K562 (cell line): Measurements from ENCODE around the gene LRMDA. TPM values are rescaled to one million over a fixed set of nuclear protein-coding genes. Genes with fewer than 3 reads are reported as not detected.

ENCODE experiments used
- ATAC-seq: fragments of 200-7000 bp; cut with Tn5 transposase; 3 replicates; pipeline ENCODE4 v1.9.1; 2020; ENCODE audit warnings: moderate library complexity
- BruUV-seq: library from RNA; stranded (reverse); fragments of 400-500 nt; replicated peaks from 2 replicates; lab custom pipeline; 2021; lab: Mats Ljungman, UMichigan
- CTCF ChIA-PET: fragments of 300-600 bp; formaldehyde crosslinking; extraction: SDS; loops from one replicate; lab custom pipeline; 2021; ENCODE audit warnings: low intra/inter-chr PET ratio; lab: Yijun Ruan, JAX
- POLR2A ChIA-PET: fragments of 300-600, 350-650 bp; sonication (Branson Sonifier 250); formaldehyde crosslinking; extraction: SDS; loops from one replicate; lab custom pipeline; 2021; ENCODE audit warnings: antibody characterized with exemption, inconsistent platforms; lab: Yijun Ruan, JAX
- DNase-seq, 4 experiments: peaks; one replicate each; pipeline versions ENCODE4 v3.0.0 to v3.0.0-alpha.2; 2011 to 2018; ENCODE audit warnings: low spot score in 3 of 4, mixed read lengths in 3 of 4; ENCODE audit errors: extremely low read depth in 1 of 4
- FAIRE-seq: peaks from 2 replicates; lab custom pipeline; 2011; peaks lifted over from hg19 to GRCh38; lab: Jason Lieb, UNC
- H2AFZ ChIP-seq: 2 replicates; pipeline ENCODE4 v1.6.0; 2011; ENCODE audit warnings: low read depth, low read length, control low read depth, inconsistent platforms
- H3K27ac ChIP-seq: fragments of 200-600 bp; 3 replicates; pipeline ENCODE4 v1.8.0; 2011; ENCODE audit warnings: low read depth, mild to moderate bottlenecking, control low read depth, inconsistent platforms, low read length, moderate library complexity, mixed read lengths; ENCODE audit errors: extremely low read depth
- H3K27me3 ChIP-seq, 2 experiments: fragments of 300-600 bp in 1 of 2; 2 replicates in 1 of 2; 3 replicates in 1 of 2; pipeline versions ENCODE4 v1.6.0 to v1.8.0; 2011; ENCODE audit warnings: inconsistent platforms in 2 of 2, low read length in 2 of 2, mild to moderate bottlenecking in 1 of 2, mixed read lengths in 1 of 2, moderate library complexity in 1 of 2; ENCODE audit not compliant: control insufficient read depth in 2 of 2, insufficient read depth in 2 of 2
- H3K36me3 ChIP-seq: fragments of 300-600 bp; 3 replicates; pipeline ENCODE4 v1.8.0; 2011; ENCODE audit warnings: mild to moderate bottlenecking, low read length, inconsistent platforms; ENCODE audit not compliant: control insufficient read depth, insufficient read depth
- H3K4me1 ChIP-seq, 2 experiments: fragments of 200-600 bp in 1 of 2; replicated peaks in 1 of 2; 2 replicates in 1 of 2; 3 replicates in 1 of 2; pipeline versions ENCODE4 v1.5.1 to v1.8.0; 2011; ENCODE audit warnings: inconsistent platforms in 2 of 2, low read length in 2 of 2, mild to moderate bottlenecking in 1 of 2, mixed read lengths in 1 of 2, moderate library complexity in 1 of 2; ENCODE audit not compliant: control insufficient read depth in 2 of 2, insufficient read depth in 2 of 2
- H3K4me2 ChIP-seq: 2 replicates; pipeline ENCODE4 v1.6.1; 2011; ENCODE audit warnings: low read length, control low read depth, inconsistent platforms, mixed read lengths; ENCODE audit not compliant: insufficient read depth
- H3K4me3 ChIP-seq: fragments of 200-600 bp; sonication (generic), shearing (Covaris generic); 2 replicates; pipeline ENCODE4 v1.5.1; 2016; ENCODE audit warnings: control low read depth, inconsistent platforms
- H3K79me2 ChIP-seq: fragments of 200-600 bp; 3 replicates; pipeline ENCODE4 v1.8.0; 2011; ENCODE audit warnings: low read length, inconsistent platforms; ENCODE audit not compliant: control insufficient read depth, insufficient read depth
- H3K9ac ChIP-seq, 2 experiments: 2 replicates each; pipeline versions ENCODE4 v1.6.0 to v1.6.1; 2011; ENCODE audit warnings: low read depth in 2 of 2, low read length in 2 of 2, control low read depth in 1 of 2, inconsistent platforms in 1 of 2, mild to moderate bottlenecking in 1 of 2, mixed read lengths in 1 of 2; ENCODE audit not compliant: insufficient read depth in 1 of 2
- H3K9me1 ChIP-seq: one replicate; pipeline ENCODE4 v1.6.0; 2011; ENCODE audit warnings: inconsistent platforms, mild to moderate bottlenecking, low read length, moderate library complexity; ENCODE audit not compliant: control insufficient read depth, insufficient read depth
- H3K9me3 ChIP-seq: replicated peaks from 2 replicates; pipeline ENCODE4 v1.5.1; 2011; ENCODE audit warnings: low read depth, low read length, inconsistent platforms; ENCODE audit not compliant: control insufficient read depth, insufficient read depth
- H4K20me1 ChIP-seq: replicated peaks from 2 replicates; pipeline ENCODE4 v1.6.1; 2011; ENCODE audit warnings: low read length, inconsistent platforms, mixed read lengths; ENCODE audit not compliant: control insufficient read depth, insufficient read depth
- ASH1L ChIP-seq: fragments of 450-650 bp; IDR thresholded peaks from 2 replicates; pipeline ENCODE4 v1.6.1; 2018; ENCODE audit warnings: borderline replicate concordance, mild to moderate bottlenecking, low read depth; ENCODE audit not compliant: partially characterized antibody
- CC2D1A ChIP-seq: fragments of 450-650 bp; IDR thresholded peaks from 2 replicates; pipeline ENCODE4 v1.6.1; 2017; ENCODE audit warnings: mild to moderate bottlenecking
- FOXP4 ChIP-seq: sonication (generic); formaldehyde crosslinking; IDR thresholded peaks from 2 replicates; pipeline ENCODE4 v1.8.0; 2022; ENCODE audit warnings: mild to moderate bottlenecking, missing genetic modification reagents, borderline replicate concordance
- POLR2G ChIP-seq: fragments of 200-400 bp; formaldehyde crosslinking; IDR thresholded peaks from 2 replicates; pipeline ENCODE4 v1.6.1; 2017; ENCODE audit warnings: low read depth, mild to moderate bottlenecking, antibody characterized with exemption, low read length, moderate library complexity
- RCOR1 ChIP-seq, 2 experiments: IDR thresholded peaks; 2 replicates each; pipeline ENCODE4 v1.6.1; 2012; ENCODE audit warnings: low read depth in 2 of 2, low read length in 2 of 2, borderline replicate concordance in 1 of 2, improper control_type of control experiment in 1 of 2
- XRCC4 ChIP-seq: IDR thresholded peaks from one replicate; pipeline ENCODE4 v1.6.1; 2011; ENCODE audit not compliant: insufficient read depth, insufficient read length; ENCODE audit errors: extremely low read depth
- ZFP91 ChIP-seq: sonication (generic); formaldehyde crosslinking; IDR thresholded peaks from 2 replicates; pipeline ENCODE4 v1.8.0; 2022; ENCODE audit warnings: mild to moderate bottlenecking, missing genetic modification reagents
- ZNF740 ChIP-seq, 3 experiments: fragments of 200-800 bp in 1 of 3; sonication (Bioruptor generic) in 1 of 3; sonication (generic) in 1 of 3; formaldehyde crosslinking in 1 of 3; IDR thresholded peaks; 2 replicates each; pipeline versions ENCODE4 v1.6.1 to v1.8.0; 2016 to 2022; ENCODE audit warnings: mild to moderate bottlenecking in 2 of 3, missing compliant biosample characterization in 2 of 3, missing genetic modification characterization in 2 of 3, missing genetic modification reagents in 1 of 3
- WGBS: fragments of 100-300 bp; shearing (Covaris generic); methylation state at CpG from one replicate; pipeline ENCODE4 v1.1.6; 2016; ENCODE audit warnings: low coverage, mixed read lengths; ENCODE audit not compliant: insufficient coverage; ENCODE audit errors: missing lambda C conversion rate; 5-methylcytosine and 5-hydroxymethylcytosine counted together
- in situ Hi-C: fragments of 300-500 bp; cut with MboI; formaldehyde crosslinking; loops from 4 replicates; pipeline ENCODE4 v1.15.0; 2018; ENCODE audit warnings: inconsistent platforms, mixed read lengths
- intact Hi-C: fragments of 100-400 bp; cut with micrococcal nuclease; formaldehyde crosslinking; loops from 2 replicates; pipeline ENCODE4 v1.14.2; 2022
- polyA plus RNA-seq, 8 experiments: library from polyadenylated mRNA; depleted of rRNA in 4 of 8; stranded (reverse) in 5 of 8; unstranded in 3 of 8; fragments of >200 nt; fragmentation: Nextera tagmentation in 2 of 8; fragmentation: Illumina TruSeq in 1 of 8; extraction: Ambion mirVana in 2 of 8; extraction: Trizol in 1 of 8; gene quantifications; 2 replicates each; pipeline versions ENCODE4 v1.2.1 to v1.2.3, GENCODE V29; 2011 to 2014; ENCODE audit warnings: inconsistent platforms in 1 of 8, missing spikeins in 1 of 8
- total RNA-seq, 7 experiments: library from RNA; depleted of rRNA in 6 of 7; stranded (reverse); fragments of >200 nt in 6 of 7; fragmentation: Illumina TruSeq in 2 of 7; extraction: Trizol in 2 of 7; gene quantifications; 2 replicates each; pipeline versions ENCODE4 v1.2.1 to v1.2.3, GENCODE V29; 2011 to 2021; ENCODE audit warnings: low replicate concordance in 1 of 7
- TF ChIP-seq, protein P1 (sequence below): fragments of 450-650 bp; conservative IDR thresholded peaks from 2 replicates; pipeline ENCODE4 v1.6.1; 2016; ENCODE audit warnings: missing genetic modification characterization, low read depth, mild to moderate bottlenecking, missing compliant biosample characterization, moderate library complexity
- TF ChIP-seq, protein P2 (sequence below): sonication (generic); formaldehyde crosslinking; IDR thresholded peaks from 2 replicates; pipeline ENCODE4 v1.8.0; 2022; ENCODE audit warnings: mild to moderate bottlenecking, low read depth, missing genetic modification reagents

LRMDA gene
- total and polyA plus RNA-seq, 9 of the 15 experiments (the other 6 are each of a cell fraction or from before 2014, with no cell fraction given), result 0.25 TPM; not detected in 8

- Histone ChIP-seq H3K9me1 (no peaks in the 10 kb centered on the region), H2AFZ (no peak overlapping the region), H3K79me2 (no peaks in the 10 kb centered on the region), H3K4me1 (no peaks in the 10 kb centered on the region), H3K9me3 (no peaks in the 10 kb centered on the region), H3K4me2 (no peak overlapping the region), H3K4me3 (no peak overlapping the region), H3K9ac (no peak overlapping the region), H3K27ac (no peak overlapping the region), H3K27me3 (peaks cover 0 to 14% of the 10 kb centered on the region in 2 experiments; a peak in 3 of 5 replicates), H4K20me1 (no peaks in the 10 kb centered on the region), H3K36me3 (no peaks in the 10 kb centered on the region)
- intact Hi-C loops, result no loop called here
- POLR2A ChIA-PET, result no interaction called here
- no peak for FAIRE-seq
- ATAC-seq, result no peak
- no peak for DNase-seq
- in situ Hi-C loops, result no loop called here
- BruUV-seq, result no TSS peak
- WGBS, result 0% methylated on average over 4 of the region's 4 CpGs
- CTCF ChIA-PET, result no interaction called here
- TF ChIP-seq ZNF740 (CRISPR knock-in tag; IDR thresholded peaks at IDR 0.05) (no peak), ZNF740 (tag; IDR thresholded peaks at IDR 0.05) (no peak), FOXP4 (CRISPR knock-in tag) (no peak), CC2D1A (no peak), XRCC4 (no peak), ZFP91 (CRISPR knock-in tag) (no peak), POLR2G (no peak), ASH1L (no peak), RCOR1 (IDR thresholded peaks at IDR 0.05; ENCODE audit: borderline replicate concordance in 1 of 2, low read depth in 2 of 2, low read length in 2 of 2) (no peak)
- TF ChIP-seq, protein P1, sequence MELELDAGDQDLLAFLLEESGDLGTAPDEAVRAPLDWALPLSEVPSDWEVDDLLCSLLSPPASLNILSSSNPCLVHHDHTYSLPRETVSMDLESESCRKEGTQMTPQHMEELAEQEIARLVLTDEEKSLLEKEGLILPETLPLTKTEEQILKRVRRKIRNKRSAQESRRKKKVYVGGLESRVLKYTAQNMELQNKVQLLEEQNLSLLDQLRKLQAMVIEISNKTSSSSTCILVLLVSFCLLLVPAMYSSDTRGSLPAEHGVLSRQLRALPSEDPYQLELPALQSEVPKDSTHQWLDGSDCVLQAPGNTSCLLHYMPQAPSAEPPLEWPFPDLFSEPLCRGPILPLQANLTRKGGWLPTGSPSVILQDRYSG, result no peak
- TF ChIP-seq, protein P2, sequence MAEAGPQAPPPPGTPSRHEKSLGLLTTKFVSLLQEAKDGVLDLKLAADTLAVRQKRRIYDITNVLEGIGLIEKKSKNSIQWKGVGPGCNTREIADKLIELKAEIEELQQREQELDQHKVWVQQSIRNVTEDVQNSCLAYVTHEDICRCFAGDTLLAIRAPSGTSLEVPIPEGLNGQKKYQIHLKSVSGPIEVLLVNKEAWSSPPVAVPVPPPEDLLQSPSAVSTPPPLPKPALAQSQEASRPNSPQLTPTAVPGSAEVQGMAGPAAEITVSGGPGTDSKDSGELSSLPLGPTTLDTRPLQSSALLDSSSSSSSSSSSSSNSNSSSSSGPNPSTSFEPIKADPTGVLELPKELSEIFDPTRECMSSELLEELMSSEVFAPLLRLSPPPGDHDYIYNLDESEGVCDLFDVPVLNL, result no peak
Measured at GRCh38 chr10:75880031-75880775, 448.8 kb downstream of the LRMDA start.
